CD4-positive, alpha-beta T cell treated with Interleukin-2 at 100 ng/mL for 4 hours (primary cell): Measurements from ENCODE around the gene RPE65.
"Not testable (repeated sequence)": the region's sequence is repeated elsewhere in the genome, so short reads cannot be mapped to it uniquely, and the experiment has no call there.

Experiments
- DNase-seq: peaks from one replicate; pipeline ENCODE4 v3.0.0-alpha.2; 2020; ENCODE audit warnings: low spot score

The RPE65 gene

GRCh38 chr1:68453060-68453670, 3.4 kb upstream of the RPE65 start:
- no peak for DNase-seq

- DNase-seq = no peak
Measured at GRCh38 chr1:68448365-68448764, 1.4 kb downstream of the RPE65 start.

GRCh38 chr1:68445709-68446108, 4.0 kb downstream of the RPE65 start:
- no peak for DNase-seq

- peak; percentile 11 for DNase-seq
Measured at GRCh38 chr1:68442822-68443556, 6.8 kb downstream of the RPE65 start.

- no peak for DNase-seq
Measured at GRCh38 chr1:68442006-68442405, 7.7 kb downstream of the RPE65 start.

GRCh38 chr1:68438310-68438709, 11.4 kb downstream of the RPE65 start:
- no peak for DNase-seq

- no peak for DNase-seq
Measured at GRCh38 chr1:68433395-68433794, 16.4 kb downstream of the RPE65 start.

GRCh38 chr1:68431076-68431475, 18.7 kb downstream of the RPE65 start:
- no peak for DNase-seq

GRCh38 chr1:68429233-68429808, 20.4 kb downstream of the RPE65 start:
- DNase-seq = no peak

GRCh38 chr1:68426594-68426993, 23.2 kb downstream of the RPE65 start:
- no peak for DNase-seq

GRCh38 chr1:68421350-68421749, 28.4 kb downstream of the RPE65 start:
- DNase-seq = no peak

GRCh38 chr1:68409426-68409825, 40.3 kb downstream of the RPE65 start:
- DNase-seq = no peak

GRCh38 chr1:68401506-68401905, 48.2 kb downstream of the RPE65 start:
- no peak for DNase-seq

GRCh38 chr1:68395575-68395974, 54.2 kb downstream of the RPE65 start:
- not testable (repeated sequence) for DNase-seq

- DNase-seq = not testable (repeated sequence)
Measured at GRCh38 chr1:68392474-68392873, 57.3 kb downstream of the RPE65 start.

- not testable (repeated sequence) for DNase-seq
Measured at GRCh38 chr1:68385798-68386524, 63.8 kb downstream of the RPE65 start.

- no peak for DNase-seq
Measured at GRCh38 chr1:68384872-68385411, 64.8 kb downstream of the RPE65 start.

- no peak for DNase-seq
Measured at GRCh38 chr1:68384321-68384813, 65.4 kb downstream of the RPE65 start.

GRCh38 chr1:68383092-68383491, 66.7 kb downstream of the RPE65 start:
- DNase-seq = no peak

GRCh38 chr1:68379085-68379478, 70.7 kb downstream of the RPE65 start:
- no peak for DNase-seq
